ENCODE measurements around the gene CDKN2AIP. TPM values are rescaled to one million over a fixed set of nuclear protein-coding genes. Genes with fewer than 3 reads are reported as not detected.
"Not testable (repeated sequence)": the region's sequence is repeated elsewhere in the genome, so short reads cannot be mapped to it uniquely, and the experiment has no call there.

CDKN2AIP gene
- total RNA-seq, 4 donors from 2014 or later: 14.0 to 25.6 (median 17.2) TPM

GRCh38 chr4:183458005-183458404 lies 13.6 kb downstream of the CDKN2AIP start:
- H3K4me3 ChIP-seq: no peak overlapping the region
- H3K9me3 ChIP-seq: no peaks in the 10 kb centered on the region
- WGBS: 87% methylated on average over 5 of the region's 5 CpGs
- TF ChIP-seq, protein P1, sequence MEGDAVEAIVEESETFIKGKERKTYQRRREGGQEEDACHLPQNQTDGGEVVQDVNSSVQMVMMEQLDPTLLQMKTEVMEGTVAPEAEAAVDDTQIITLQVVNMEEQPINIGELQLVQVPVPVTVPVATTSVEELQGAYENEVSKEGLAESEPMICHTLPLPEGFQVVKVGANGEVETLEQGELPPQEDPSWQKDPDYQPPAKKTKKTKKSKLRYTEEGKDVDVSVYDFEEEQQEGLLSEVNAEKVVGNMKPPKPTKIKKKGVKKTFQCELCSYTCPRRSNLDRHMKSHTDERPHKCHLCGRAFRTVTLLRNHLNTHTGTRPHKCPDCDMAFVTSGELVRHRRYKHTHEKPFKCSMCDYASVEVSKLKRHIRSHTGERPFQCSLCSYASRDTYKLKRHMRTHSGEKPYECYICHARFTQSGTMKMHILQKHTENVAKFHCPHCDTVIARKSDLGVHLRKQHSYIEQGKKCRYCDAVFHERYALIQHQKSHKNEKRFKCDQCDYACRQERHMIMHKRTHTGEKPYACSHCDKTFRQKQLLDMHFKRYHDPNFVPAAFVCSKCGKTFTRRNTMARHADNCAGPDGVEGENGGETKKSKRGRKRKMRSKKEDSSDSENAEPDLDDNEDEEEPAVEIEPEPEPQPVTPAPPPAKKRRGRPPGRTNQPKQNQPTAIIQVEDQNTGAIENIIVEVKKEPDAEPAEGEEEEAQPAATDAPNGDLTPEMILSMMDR (IDR thresholded peaks at IDR 0.05): no peak
- TF ChIP-seq POLR2AphosphoS5 (IDR thresholded peaks at IDR 0.05) (no peak), EP300 (IDR thresholded peaks at IDR 0.05) (no peak), POLR2A (IDR thresholded peaks at IDR 0.05) (no peak)
- no peak overlapping the region for H3K27ac ChIP-seq
- H3K4me1 ChIP-seq: no peaks in the 10 kb centered on the region
- H3K27me3 ChIP-seq: no peaks in the 10 kb centered on the region
- no peak for DNase-seq (ENCODE audit: low spot score in 2 of 2)
- H3K36me3 ChIP-seq: peaks cover 1% of the 10 kb centered on the region

- 83% methylated on average over 11 of the region's 11 CpGs for WGBS
- DNase-seq (ENCODE audit: low spot score in 2 of 2); H3K4me3 ChIP-seq: not testable (repeated sequence)
These were observed 19.6 kb downstream of the CDKN2AIP start for GRCh38 chr4:183463903-183464619.

DNA sequence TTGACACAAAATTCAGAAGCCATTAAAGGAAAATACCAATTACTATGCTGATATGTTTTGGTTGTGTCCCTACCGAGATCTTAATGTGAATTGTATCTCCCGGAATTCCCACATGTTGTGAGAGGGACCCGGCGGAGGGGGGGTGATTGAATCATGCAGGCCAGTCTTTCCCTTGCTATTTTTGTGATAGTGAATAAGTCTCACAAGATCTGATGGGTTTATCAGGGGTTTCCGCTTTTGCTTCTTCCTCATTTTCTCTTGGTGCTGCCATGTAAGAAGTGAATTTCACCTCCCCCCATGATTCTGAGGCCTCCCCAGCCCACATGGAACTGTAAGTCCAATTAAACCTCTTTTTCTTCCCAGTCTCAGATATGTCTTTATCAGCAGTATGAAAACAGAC lies 21.4 kb downstream of the CDKN2AIP start:
- H3K4me3 ChIP-seq; H3K27me3 ChIP-seq; H3K36me3 ChIP-seq; DNase-seq (ENCODE audit: low spot score in 2 of 2); H3K4me1 ChIP-seq; H3K27ac ChIP-seq; H3K9me3 ChIP-seq: not testable (repeated sequence)
- 61% methylated on average over 5 of the region's 5 CpGs for WGBS

More at GRCh38 chr4:183463903-183464619, 19.6 kb downstream of the CDKN2AIP start:
- not testable (repeated sequence) for H3K9me3 ChIP-seq, H3K36me3 ChIP-seq, H3K4me1 ChIP-seq, H3K27ac ChIP-seq, H3K27me3 ChIP-seq

GRCh38 chr4:183467246-183467645 lies 22.8 kb downstream of the CDKN2AIP start:
- Histone ChIP-seq H3K9me3 (no peaks in the 10 kb centered on the region), H3K4me1 (peaks cover 8% of the 10 kb centered on the region), H3K4me3 (no peak overlapping the region), H3K36me3 (no peaks in the 10 kb centered on the region), H3K27me3 (no peaks in the 10 kb centered on the region), H3K27ac (no peak overlapping the region)
- 88% methylated on average over 2 of the region's 3 CpGs for WGBS
- no peak for DNase-seq (ENCODE audit: low spot score in 2 of 2)
- TF ChIP-seq EP300 (IDR thresholded peaks at IDR 0.05) (no peak), POLR2A (IDR thresholded peaks at IDR 0.05) (no peak), POLR2AphosphoS5 (IDR thresholded peaks at IDR 0.05) (no peak)
- TF ChIP-seq, protein P1 (IDR thresholded peaks at IDR 0.05): no peak

DNA sequence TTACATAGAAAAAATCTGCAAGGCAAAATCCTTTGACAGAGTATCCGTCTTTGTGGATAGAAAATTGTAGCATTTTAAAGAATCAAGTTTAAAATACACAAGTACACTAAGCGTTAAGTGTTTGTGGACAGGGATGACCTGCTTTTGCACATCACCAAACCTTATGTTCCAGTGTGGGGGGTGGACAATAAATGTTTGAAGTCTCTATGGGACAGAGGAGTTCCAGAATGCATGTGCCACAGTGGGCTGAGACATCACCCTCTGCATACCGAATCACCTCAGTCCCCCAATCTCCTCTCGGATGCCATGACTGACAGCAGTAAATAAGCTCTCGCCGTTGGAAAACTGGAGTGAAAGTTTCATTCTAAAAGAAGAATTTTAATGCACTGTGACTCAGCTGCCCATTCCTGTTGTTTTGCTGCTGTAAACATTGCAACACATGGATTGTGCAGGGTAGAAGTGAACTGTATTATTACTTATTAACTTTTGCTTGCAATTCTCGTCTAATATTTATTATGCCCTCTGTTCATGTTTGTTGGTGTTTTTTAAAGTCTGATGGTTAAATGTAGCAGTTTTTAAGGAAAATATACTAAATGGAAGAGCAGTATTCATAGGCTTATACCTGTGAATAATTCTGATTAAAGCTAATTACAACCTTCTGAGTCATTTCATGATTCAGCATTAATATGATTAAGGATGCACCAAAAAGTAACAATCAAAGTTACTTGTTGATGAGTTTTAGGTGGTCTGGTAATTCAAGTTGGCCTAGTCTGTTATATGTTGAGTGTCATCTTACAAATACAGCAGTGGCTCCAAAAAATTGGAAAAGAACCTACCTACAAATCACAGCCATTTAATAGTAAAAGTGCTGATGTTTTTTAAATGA lies 24.0 kb downstream of the CDKN2AIP start:
- H3K27me3 ChIP-seq: no peaks in the 10 kb centered on the region
- H3K4me1 ChIP-seq: peaks cover 10% of the 10 kb centered on the region
- no peak overlapping the region for H3K4me3 ChIP-seq
- no peak for DNase-seq (ENCODE audit: low spot score in 2 of 2)
- TF ChIP-seq, protein P1 (IDR thresholded peaks at IDR 0.05): no peak
- TF ChIP-seq POLR2A (IDR thresholded peaks at IDR 0.05): no peak
- no peak for TF ChIP-seq EP300 (IDR thresholded peaks at IDR 0.05)
- no peak for TF ChIP-seq POLR2AphosphoS5 (IDR thresholded peaks at IDR 0.05)
- no peaks in the 10 kb centered on the region for H3K9me3 ChIP-seq
- H3K36me3 ChIP-seq: no peaks in the 10 kb centered on the region
- H3K27ac ChIP-seq: no peak overlapping the region
- WGBS: 74% methylated on average over 7 of the region's 7 CpGs

GRCh38 chr4:183469285-183469684 lies 24.8 kb downstream of the CDKN2AIP start:
- Histone ChIP-seq H3K36me3 (no peaks in the 10 kb centered on the region), H3K4me1 (peaks cover 10% of the 10 kb centered on the region), H3K27me3 (no peaks in the 10 kb centered on the region), H3K9me3 (no peaks in the 10 kb centered on the region), H3K4me3 (no peak overlapping the region), H3K27ac (no peak overlapping the region)
- no peak for DNase-seq (ENCODE audit: low spot score in 2 of 2)
- TF ChIP-seq, protein P1 (IDR thresholded peaks at IDR 0.05): no peak
- TF ChIP-seq EP300 (IDR thresholded peaks at IDR 0.05): no peak
- no peak for TF ChIP-seq POLR2AphosphoS5 (IDR thresholded peaks at IDR 0.05)
- WGBS: 97% methylated on average over 1 of the region's 1 CpG
